SK-N-DZ (cell line): ENCODE measurements around the gene NAP1L3. TPM values are rescaled to one million over a fixed set of nuclear protein-coding genes. Genes with fewer than 3 reads are reported as not detected.

ENCODE experiments used
- DNase-seq: peaks from one replicate; pipeline ENCODE4 v3.0.0-alpha.2; 2015; ENCODE audit warnings: low spot score
- polyA plus RNA-seq, 2 experiments: library from polyadenylated mRNA; depleted of rRNA; stranded (reverse); fragments of >200 nt; gene quantifications; 2 replicates each; pipeline ENCODE4 v1.2.3, GENCODE V29; 2014

The NAP1L3 gene
- 26.0 and 27.8 TPM in 2 replicates for polyA plus RNA-seq (2014; cell fraction: cytosol; rRNA removed)
- 9.3 and 12.2 TPM in 2 replicates for polyA plus RNA-seq (2014; cell fraction: nucleus; rRNA removed)

GRCh38 chrX:93673056-93673868 lies at the start of gene NAP1L3:
TSS of gene NAP1L3 (minus strand) at chrX:93673578. CDS start at chrX:93673304, 274 bp downstream.
- DNase-seq = peak; percentile 92

DNA sequence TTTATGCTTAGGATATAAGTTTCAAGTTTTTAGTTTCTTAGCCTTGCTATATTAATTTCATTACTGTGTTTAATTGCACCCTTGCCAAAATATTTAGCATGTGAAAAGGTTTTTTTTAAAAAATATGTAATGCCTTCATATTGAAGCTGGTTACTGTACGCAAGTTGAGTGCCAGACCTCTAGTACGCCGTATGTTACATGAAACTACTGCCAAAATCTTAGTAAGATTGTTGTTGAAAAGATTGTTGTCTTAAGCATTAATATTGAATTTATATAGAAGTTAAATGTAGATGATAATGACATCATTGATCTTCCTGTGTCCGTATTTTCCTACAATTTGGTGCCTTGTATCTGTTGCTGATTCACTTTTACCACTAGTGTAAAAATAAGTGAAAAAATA lies 37.7 kb upstream of the NAP1L3 start:
- no peak for DNase-seq

- no peak for DNase-seq
Observed at GRCh38 chrX:93703701-93704100, 30.3 kb upstream of the NAP1L3 start.

- no peak for DNase-seq
Observed at GRCh38 chrX:93695981-93696380, 22.6 kb upstream of the NAP1L3 start.

DNA sequence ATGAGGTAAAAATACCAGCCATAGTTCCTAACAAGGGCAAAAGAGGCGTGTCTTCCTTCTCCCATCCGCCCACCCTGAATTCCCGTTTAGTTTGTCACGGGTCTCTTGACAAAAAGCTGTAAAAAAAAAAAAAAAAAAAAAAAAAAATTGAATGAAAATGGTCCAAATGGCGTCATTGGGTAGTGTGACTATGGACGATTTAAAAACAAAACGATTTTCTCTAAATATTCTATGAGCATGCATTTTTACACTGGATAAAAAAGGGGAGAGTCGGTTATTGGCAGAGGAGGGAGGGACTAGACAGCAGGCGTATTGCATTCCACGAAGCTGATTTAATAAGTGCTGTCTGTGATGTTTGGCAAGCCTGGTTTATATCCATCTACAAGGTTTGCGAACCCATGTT lies 492 bp upstream of the NAP1L3 start, which contains the start of gene FAM133A:
TSS of gene FAM133A (plus strand) at position 338 of the 403 bp plus-strand sequence. CDS start 35,214 bp downstream, outside the sequence.
- peak; percentile 81 for DNase-seq

DNA sequence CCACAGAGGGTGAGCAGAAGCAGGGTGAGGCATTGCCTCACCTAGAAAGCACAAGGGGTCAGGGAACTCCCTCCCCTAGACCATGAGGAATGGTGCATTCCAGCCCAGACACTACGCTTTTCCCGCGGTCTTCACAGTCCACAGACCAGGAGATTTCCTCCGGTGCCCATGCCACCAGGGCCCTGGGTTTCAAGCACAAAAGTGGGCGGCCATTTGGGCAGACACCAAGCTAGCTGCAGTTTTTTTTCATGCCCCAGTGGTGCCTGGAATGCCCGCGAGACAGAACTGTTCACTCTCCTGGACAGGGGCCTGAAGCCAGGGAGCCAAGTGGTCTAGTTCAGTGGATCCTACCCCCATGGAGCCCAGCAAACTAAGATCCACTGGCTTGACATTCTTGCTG lies 12.8 kb downstream of the NAP1L3 start:
- no peak for DNase-seq

- DNase-seq = no peak
Observed at GRCh38 chrX:93649381-93649780, 24.0 kb downstream of the NAP1L3 start.

DNA sequence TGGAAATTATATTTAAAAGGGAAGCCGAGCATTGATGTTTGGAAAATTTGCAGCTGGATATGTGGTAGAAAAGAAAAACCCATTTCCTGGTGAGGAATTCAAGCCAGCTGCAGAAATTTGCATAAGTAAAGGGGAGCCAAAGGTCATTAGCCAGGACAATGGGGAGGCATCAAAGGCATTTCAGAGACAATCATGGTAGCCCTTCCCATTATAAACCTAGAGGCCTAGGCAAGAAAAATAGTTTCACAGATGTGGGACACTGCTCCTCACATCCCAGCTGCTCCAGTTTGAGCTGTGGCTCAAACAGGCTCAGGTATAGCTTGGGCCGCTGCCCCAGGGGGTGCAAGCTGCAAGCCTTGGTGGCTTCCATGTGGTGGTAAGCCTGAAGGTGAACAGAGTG lies 35.8 kb downstream of the NAP1L3 start:
- no peak for DNase-seq
